ENCODE data around the gene TGFBR3.

GRCh38 chr1:91778964-91779363 is 107.0 kb downstream of the TGFBR3 start:
- TF ChIP-seq EZH2 (conservative IDR thresholded peaks at IDR 0.05; ENCODE audit: low read depth, low read length), result no peak
- TF ChIP-seq POLR2A (IDR thresholded peaks at IDR 0.05; ENCODE audit: insufficient read depth in 1 of 2, low read depth in 2 of 2, low read length in 2 of 2), result no peak
- TF ChIP-seq MAX (IDR thresholded peaks at IDR 0.05), result no peak
- TF ChIP-seq CTCF (CRISPR knock-in tag; IDR thresholded peaks at IDR 0.05), result no peak
- no peak for TF ChIP-seq ZNF362 (CRISPR knock-in tag; IDR thresholded peaks at IDR 0.05; ENCODE audit: borderline replicate concordance)
- no peak for TF ChIP-seq ZFP1 (CRISPR knock-in tag; IDR thresholded peaks at IDR 0.05)
- no peak for TF ChIP-seq ZFP37 (CRISPR knock-in tag; IDR thresholded peaks at IDR 0.05; ENCODE audit: borderline replicate concordance)
- TF ChIP-seq ZNF639 (CRISPR knock-in tag; conservative IDR thresholded peaks at IDR 0.05), result no peak
- no peak for TF ChIP-seq BORCS8-MEF2B (CRISPR knock-in tag; IDR thresholded peaks at IDR 0.05)
- TF ChIP-seq RNF219 (CRISPR knock-in tag; IDR thresholded peaks at IDR 0.05), result no peak
- no peak for TF ChIP-seq ZNF678 (CRISPR knock-in tag; IDR thresholded peaks at IDR 0.05)
